ENCODE data around the gene KIRREL3. TPM values are rescaled to one million over a fixed set of nuclear protein-coding genes. Genes with fewer than 3 reads are reported as not detected.

Gene KIRREL3
- total RNA-seq, 1 donor from 2014 or later, result not detected

- DNase-seq (ENCODE audit: low spot score), result no peak
- Mint-ChIP-seq H3K4me1 (ENCODE audit: low read depth) (peaks cover 2% of the 10 kb centered on the region), H3K27ac (no peak overlapping the region), H3K36me3 (ENCODE audit: low read depth) (no peaks in the 10 kb centered on the region), H3K9me3 (no peaks in the 10 kb centered on the region), H3K4me3 (ENCODE audit: low read depth) (no peak overlapping the region), H3K27me3 (ENCODE audit: low read depth) (no peaks in the 10 kb centered on the region)
- intact Hi-C loops (cut with micrococcal nuclease), result no loop called here
Observed at GRCh38 chr11:126408901-126409619, 591.5 kb downstream of the KIRREL3 start.

- intact Hi-C loops (cut with micrococcal nuclease), result no loop called here
Observed at GRCh38 chr11:126408496-126408895, 592.1 kb downstream of the KIRREL3 start.

GRCh38 chr11:126407682-126408288 is 592.8 kb downstream of the KIRREL3 start:
- no peak overlapping the region for H3K4me3 Mint-ChIP-seq (ENCODE audit: low read depth)
- no peaks in the 10 kb centered on the region for H3K9me3 Mint-ChIP-seq
- no peak for DNase-seq (ENCODE audit: low spot score)
- peaks cover 3% of the 10 kb centered on the region for H3K4me1 Mint-ChIP-seq (ENCODE audit: low read depth)
- H3K36me3 Mint-ChIP-seq (ENCODE audit: low read depth), result no peaks in the 10 kb centered on the region
- no peak overlapping the region for H3K27ac Mint-ChIP-seq
- H3K27me3 Mint-ChIP-seq (ENCODE audit: low read depth), result no peaks in the 10 kb centered on the region
- intact Hi-C loops (cut with micrococcal nuclease), result no loop called here

More at GRCh38 chr11:126408496-126408895, 592.1 kb downstream of the KIRREL3 start:
- Mint-ChIP-seq H3K27me3 (ENCODE audit: low read depth) (no peaks in the 10 kb centered on the region), H3K9me3 (no peaks in the 10 kb centered on the region), H3K27ac (no peak overlapping the region), H3K4me1 (ENCODE audit: low read depth) (peaks cover 3% of the 10 kb centered on the region), H3K36me3 (ENCODE audit: low read depth) (no peaks in the 10 kb centered on the region), H3K4me3 (ENCODE audit: low read depth) (no peak overlapping the region)
- DNase-seq (ENCODE audit: low spot score), result no peak

GRCh38 chr11:126407101-126407521 is 593.5 kb downstream of the KIRREL3 start:
- intact Hi-C loops (cut with micrococcal nuclease), result no loop called here

GRCh38 chr11:126406368-126406767 is 594.2 kb downstream of the KIRREL3 start:
- Mint-ChIP-seq H3K4me3 (ENCODE audit: low read depth) (no peak overlapping the region), H3K27ac (no peak overlapping the region), H3K36me3 (ENCODE audit: low read depth) (no peaks in the 10 kb centered on the region), H3K9me3 (no peaks in the 10 kb centered on the region), H3K4me1 (ENCODE audit: low read depth) (peaks cover 3% of the 10 kb centered on the region), H3K27me3 (ENCODE audit: low read depth) (no peaks in the 10 kb centered on the region)
- intact Hi-C loops (cut with micrococcal nuclease), result no loop called here
- no peak for DNase-seq (ENCODE audit: low spot score)

More at GRCh38 chr11:126407101-126407521, 593.5 kb downstream of the KIRREL3 start:
- Mint-ChIP-seq H3K4me1 (ENCODE audit: low read depth) (peaks cover 3% of the 10 kb centered on the region), H3K4me3 (ENCODE audit: low read depth) (no peak overlapping the region), H3K27me3 (ENCODE audit: low read depth) (no peaks in the 10 kb centered on the region), H3K27ac (no peak overlapping the region), H3K36me3 (ENCODE audit: low read depth) (no peaks in the 10 kb centered on the region), H3K9me3 (no peaks in the 10 kb centered on the region)
- DNase-seq (ENCODE audit: low spot score), result no peak

GRCh38 chr11:126405906-126406305 is 594.7 kb downstream of the KIRREL3 start:
- Mint-ChIP-seq H3K4me3 (ENCODE audit: low read depth) (no peak overlapping the region), H3K27ac (no peak overlapping the region), H3K9me3 (no peaks in the 10 kb centered on the region), H3K4me1 (ENCODE audit: low read depth) (peaks cover 3% of the 10 kb centered on the region), H3K36me3 (ENCODE audit: low read depth) (no peaks in the 10 kb centered on the region), H3K27me3 (ENCODE audit: low read depth) (no peaks in the 10 kb centered on the region)
- DNase-seq (ENCODE audit: low spot score), result no peak
- intact Hi-C loops (cut with micrococcal nuclease), result no loop called here

GRCh38 chr11:126405374-126405773 is 595.2 kb downstream of the KIRREL3 start:
- H3K9me3 Mint-ChIP-seq, result no peaks in the 10 kb centered on the region
- intact Hi-C loops (cut with micrococcal nuclease), result no loop called here
- H3K27me3 Mint-ChIP-seq (ENCODE audit: low read depth), result no peaks in the 10 kb centered on the region
- no peak overlapping the region for H3K27ac Mint-ChIP-seq
- no peak overlapping the region for H3K4me3 Mint-ChIP-seq (ENCODE audit: low read depth)
- DNase-seq (ENCODE audit: low spot score), result no peak
- no peaks in the 10 kb centered on the region for H3K36me3 Mint-ChIP-seq (ENCODE audit: low read depth)
- peaks cover 3% of the 10 kb centered on the region for H3K4me1 Mint-ChIP-seq (ENCODE audit: low read depth)

GRCh38 chr11:126404367-126404766 is 596.2 kb downstream of the KIRREL3 start:
- Mint-ChIP-seq H3K9me3 (no peaks in the 10 kb centered on the region), H3K4me3 (ENCODE audit: low read depth) (no peak overlapping the region), H3K27me3 (ENCODE audit: low read depth) (no peaks in the 10 kb centered on the region), H3K27ac (no peak overlapping the region), H3K4me1 (ENCODE audit: low read depth) (peaks cover 3% of the 10 kb centered on the region), H3K36me3 (ENCODE audit: low read depth) (no peaks in the 10 kb centered on the region)
- intact Hi-C loops (cut with micrococcal nuclease), result no loop called here
- no peak for DNase-seq (ENCODE audit: low spot score)

GRCh38 chr11:126403658-126404057 is 596.9 kb downstream of the KIRREL3 start:
- Mint-ChIP-seq H3K9me3 (no peaks in the 10 kb centered on the region), H3K27ac (no peak overlapping the region)
- intact Hi-C loops (cut with micrococcal nuclease), result no loop called here

GRCh38 chr11:126403022-126403581 is 597.5 kb downstream of the KIRREL3 start:
- Mint-ChIP-seq H3K36me3 (ENCODE audit: low read depth) (no peaks in the 10 kb centered on the region), H3K27me3 (ENCODE audit: low read depth) (no peaks in the 10 kb centered on the region), H3K9me3 (no peaks in the 10 kb centered on the region), H3K27ac (no peak overlapping the region), H3K4me3 (ENCODE audit: low read depth) (no peak overlapping the region), H3K4me1 (ENCODE audit: low read depth) (peaks cover 3% of the 10 kb centered on the region)
- no peak for DNase-seq (ENCODE audit: low spot score)
- intact Hi-C loops (cut with micrococcal nuclease), result no loop called here

More at GRCh38 chr11:126403658-126404057, 596.9 kb downstream of the KIRREL3 start:
- Mint-ChIP-seq H3K36me3 (ENCODE audit: low read depth) (no peaks in the 10 kb centered on the region), H3K27me3 (ENCODE audit: low read depth) (no peaks in the 10 kb centered on the region), H3K4me3 (ENCODE audit: low read depth) (no peak overlapping the region), H3K4me1 (ENCODE audit: low read depth) (peaks cover 3% of the 10 kb centered on the region)
- no peak for DNase-seq (ENCODE audit: low spot score)

- Mint-ChIP-seq H3K4me1 (ENCODE audit: low read depth) (peaks cover 3% of the 10 kb centered on the region), H3K9me3 (no peaks in the 10 kb centered on the region), H3K36me3 (ENCODE audit: low read depth) (no peaks in the 10 kb centered on the region), H3K27ac (no peak overlapping the region), H3K27me3 (ENCODE audit: low read depth) (no peaks in the 10 kb centered on the region), H3K4me3 (ENCODE audit: low read depth) (no peak overlapping the region)
- DNase-seq (ENCODE audit: low spot score), result no peak
- intact Hi-C loops (cut with micrococcal nuclease), result no loop called here
Observed at GRCh38 chr11:126400479-126400878, 600.1 kb downstream of the KIRREL3 start.

GRCh38 chr11:126400019-126400418 is 600.6 kb downstream of the KIRREL3 start:
- no peak for DNase-seq (ENCODE audit: low spot score)
- no peak overlapping the region for H3K27ac Mint-ChIP-seq
- H3K9me3 Mint-ChIP-seq, result no peaks in the 10 kb centered on the region
- H3K4me1 Mint-ChIP-seq (ENCODE audit: low read depth), result peaks cover 3% of the 10 kb centered on the region
- H3K4me3 Mint-ChIP-seq (ENCODE audit: low read depth), result no peak overlapping the region
- no peaks in the 10 kb centered on the region for H3K36me3 Mint-ChIP-seq (ENCODE audit: low read depth)
- H3K27me3 Mint-ChIP-seq (ENCODE audit: low read depth), result no peaks in the 10 kb centered on the region
- intact Hi-C loops (cut with micrococcal nuclease), result no loop called here

GRCh38 chr11:126398721-126399120 is 601.8 kb downstream of the KIRREL3 start:
- Mint-ChIP-seq H3K4me3 (ENCODE audit: low read depth) (no peak overlapping the region), H3K36me3 (ENCODE audit: low read depth) (no peaks in the 10 kb centered on the region), H3K9me3 (no peaks in the 10 kb centered on the region), H3K4me1 (ENCODE audit: low read depth) (no peaks in the 10 kb centered on the region), H3K27ac (no peak overlapping the region), H3K27me3 (ENCODE audit: low read depth) (no peaks in the 10 kb centered on the region)
- no peak for DNase-seq (ENCODE audit: low spot score)
- intact Hi-C loops (cut with micrococcal nuclease), result no loop called here
